HUES48 (cell line): ENCODE measurements around the gene MGAT1.

ENCODE experiments used
- H3K27ac ChIP-seq: one replicate; pipeline ENCODE4 v1.7.0; 2013; ENCODE audit warnings: low read depth, low read length, inconsistent platforms
- H3K27me3 ChIP-seq: 2 replicates; pipeline ENCODE4 v1.6.1; 2013; ENCODE audit warnings: mild to moderate bottlenecking, low read length; ENCODE audit not compliant: control insufficient read depth, insufficient read depth
- H3K36me3 ChIP-seq: 2 replicates; pipeline ENCODE4 v1.6.1; 2013; ENCODE audit warnings: low read length; ENCODE audit not compliant: control insufficient read depth, insufficient read depth
- H3K4me1 ChIP-seq: 2 replicates; pipeline ENCODE4 v1.6.1; 2013; ENCODE audit warnings: mild to moderate bottlenecking, low read length; ENCODE audit not compliant: control insufficient read depth, insufficient read depth
- H3K4me3 ChIP-seq: 2 replicates; pipeline ENCODE4 v1.5.1; 2013; ENCODE audit warnings: mild to moderate bottlenecking, low read depth, low read length
- H3K9ac ChIP-seq: 2 replicates; pipeline ENCODE4 v1.6.1; 2013; ENCODE audit warnings: mild to moderate bottlenecking, low read depth, low read length, moderate library complexity
- H3K9me3 ChIP-seq: 2 replicates; pipeline ENCODE4 v1.6.1; 2013; ENCODE audit warnings: low read length; ENCODE audit not compliant: control insufficient read depth, insufficient read depth

The MGAT1 gene

GRCh38 chr5:180823346-180823745 is 20.7 kb upstream of the MGAT1 start:
- no peak overlapping the region for H3K27ac ChIP-seq
- H3K4me1 ChIP-seq, result peaks cover 4% of the 10 kb centered on the region; the same call in 1 of the 2 replicates
- peaks cover 13% of the 10 kb centered on the region; the same call in 1 of the 2 replicates for H3K27me3 ChIP-seq
- no peaks in the 10 kb centered on the region; the same call in 1 of the 2 replicates for H3K9me3 ChIP-seq
- no peak overlapping the region for H3K9ac ChIP-seq
- H3K36me3 ChIP-seq, result no peaks in the 10 kb centered on the region
- no peak overlapping the region for H3K4me3 ChIP-seq

- no peaks in the 10 kb centered on the region for H3K36me3 ChIP-seq
- H3K27me3 ChIP-seq, result peaks cover 7% of the 10 kb centered on the region; the same call in 1 of the 2 replicates
- H3K4me3 ChIP-seq, result no peak overlapping the region
- peaks cover 15% of the 10 kb centered on the region for H3K4me1 ChIP-seq
- H3K9ac ChIP-seq, result no peak overlapping the region
- H3K9me3 ChIP-seq, result no peaks in the 10 kb centered on the region
- no peak overlapping the region for H3K27ac ChIP-seq
Observed at GRCh38 chr5:180821538-180821937, 18.9 kb upstream of the MGAT1 start.

GRCh38 chr5:180820788-180821321 is 18.2 kb upstream of the MGAT1 start:
- no peaks in the 10 kb centered on the region for H3K36me3 ChIP-seq
- no peak overlapping the region for H3K4me3 ChIP-seq
- no peaks in the 10 kb centered on the region for H3K9me3 ChIP-seq
- no peak overlapping the region for H3K27ac ChIP-seq
- no peak overlapping the region for H3K9ac ChIP-seq
- peaks cover 6% of the 10 kb centered on the region; the same call in 1 of the 2 replicates for H3K27me3 ChIP-seq
- H3K4me1 ChIP-seq, result peaks cover 16% of the 10 kb centered on the region

DNA sequence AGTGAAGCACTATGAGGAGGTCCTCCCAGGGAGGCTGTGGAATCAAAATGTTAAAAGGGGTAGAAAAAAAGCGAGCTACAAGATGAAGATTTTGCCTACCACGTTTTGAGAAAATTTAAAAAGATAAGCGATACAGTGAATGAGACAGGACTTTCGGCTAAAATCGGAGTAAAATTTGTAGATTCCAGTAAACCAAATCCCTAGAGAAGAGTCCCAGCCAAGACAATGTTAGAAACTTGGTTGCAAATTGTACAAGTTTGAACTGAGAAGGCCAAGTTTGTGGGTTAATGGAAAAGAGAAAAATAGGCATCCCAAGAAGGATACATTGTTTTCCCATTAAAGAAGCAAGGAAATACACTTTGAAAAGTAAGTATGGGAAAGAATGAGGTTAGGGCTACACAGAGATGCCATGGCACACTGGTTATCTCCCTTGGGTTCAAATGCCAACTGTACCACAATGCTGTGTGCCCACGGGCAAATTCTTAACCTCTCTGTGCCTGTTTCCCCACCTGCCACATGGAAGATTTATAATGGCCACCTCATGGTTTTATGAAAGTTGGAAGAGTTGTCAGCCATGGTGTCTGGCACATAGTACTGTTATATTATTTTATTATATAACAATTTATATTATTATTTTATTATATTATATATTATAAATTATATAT is 16.2 kb upstream of the MGAT1 start:
- Histone ChIP-seq H3K4me3 (no peak overlapping the region), H3K27ac (no peak overlapping the region), H3K36me3 (no peaks in the 10 kb centered on the region), H3K9me3 (no peaks in the 10 kb centered on the region), H3K27me3 (no peaks in the 10 kb centered on the region), H3K9ac (no peak overlapping the region), H3K4me1 (peaks cover 13% of the 10 kb centered on the region)

GRCh38 chr5:180817893-180818674 is 15.5 kb upstream of the MGAT1 start:
- H3K27me3 ChIP-seq, result no peaks in the 10 kb centered on the region
- H3K4me1 ChIP-seq, result peaks cover 13% of the 10 kb centered on the region
- no peak overlapping the region for H3K27ac ChIP-seq
- H3K36me3 ChIP-seq, result no peaks in the 10 kb centered on the region
- no peak overlapping the region for H3K9ac ChIP-seq
- H3K9me3 ChIP-seq, result no peaks in the 10 kb centered on the region
- no peak overlapping the region for H3K4me3 ChIP-seq

DNA sequence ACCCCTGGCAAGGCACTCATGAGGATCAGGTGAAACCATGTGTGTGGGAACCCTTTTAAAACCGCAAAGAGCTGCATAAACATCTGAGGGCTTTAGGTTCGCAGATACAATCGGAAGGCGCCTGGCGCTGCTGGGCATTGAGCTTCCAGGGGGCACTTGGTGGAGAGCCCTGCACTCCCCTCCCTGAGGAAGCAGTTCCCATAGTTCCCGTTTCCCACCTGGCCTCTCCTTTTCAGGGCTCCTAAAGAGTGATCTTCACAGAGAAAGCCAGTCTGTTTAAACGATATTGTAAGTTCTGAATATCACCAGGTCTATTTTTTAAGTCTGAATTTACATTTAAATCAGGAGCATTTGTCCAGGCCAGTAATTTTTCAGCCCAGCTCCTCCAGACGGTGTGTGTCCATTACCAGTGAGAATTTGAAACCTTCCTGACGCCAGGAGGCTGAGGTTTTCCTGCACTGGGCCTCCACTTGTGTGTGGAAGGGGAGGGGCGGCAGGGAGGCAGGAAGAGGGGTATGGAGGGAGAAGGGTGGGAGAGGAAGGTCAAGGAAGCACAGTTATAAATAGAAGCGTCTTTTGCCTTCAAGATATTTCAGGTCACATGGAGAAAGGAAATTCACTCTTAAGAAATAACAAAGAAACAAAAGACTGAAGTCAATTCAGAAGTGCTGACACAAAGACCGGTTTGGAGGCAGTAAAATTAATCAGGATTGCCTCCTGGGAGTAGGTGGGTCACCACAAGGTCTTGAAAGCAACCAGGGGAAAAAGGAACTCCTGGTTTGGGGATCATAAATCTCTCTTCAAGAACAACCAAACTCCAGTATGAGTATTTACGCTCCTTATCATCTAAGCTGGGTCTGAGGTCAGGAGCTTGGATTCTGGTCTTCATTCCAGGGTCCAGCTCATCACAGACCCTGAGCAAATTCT is 14.3 kb upstream of the MGAT1 start:
- no peak overlapping the region for H3K4me3 ChIP-seq
- H3K9me3 ChIP-seq, result no peaks in the 10 kb centered on the region
- no peak overlapping the region for H3K27ac ChIP-seq
- 0 out of 2 replicates have a peak overlapping the region, but pooled peaks have one; percentile 12 for H3K9ac ChIP-seq
- no peaks in the 10 kb centered on the region for H3K27me3 ChIP-seq
- peaks cover 13% of the 10 kb centered on the region for H3K4me1 ChIP-seq
- H3K36me3 ChIP-seq, result no peaks in the 10 kb centered on the region

- H3K36me3 ChIP-seq, result no peaks in the 10 kb centered on the region
- H3K4me3 ChIP-seq, result no peak overlapping the region
- H3K9ac ChIP-seq, result no peak overlapping the region
- H3K27me3 ChIP-seq, result no peaks in the 10 kb centered on the region
- peaks cover 21% of the 10 kb centered on the region for H3K4me1 ChIP-seq
- no peaks in the 10 kb centered on the region for H3K9me3 ChIP-seq
- no peak overlapping the region for H3K27ac ChIP-seq
Observed at GRCh38 chr5:180815293-180815917, 12.8 kb upstream of the MGAT1 start.

- Histone ChIP-seq H3K27ac (no peak overlapping the region), H3K27me3 (no peaks in the 10 kb centered on the region), H3K4me1 (peaks cover 30% of the 10 kb centered on the region)
Observed at GRCh38 chr5:180813420-180813819, 10.8 kb upstream of the MGAT1 start.

DNA sequence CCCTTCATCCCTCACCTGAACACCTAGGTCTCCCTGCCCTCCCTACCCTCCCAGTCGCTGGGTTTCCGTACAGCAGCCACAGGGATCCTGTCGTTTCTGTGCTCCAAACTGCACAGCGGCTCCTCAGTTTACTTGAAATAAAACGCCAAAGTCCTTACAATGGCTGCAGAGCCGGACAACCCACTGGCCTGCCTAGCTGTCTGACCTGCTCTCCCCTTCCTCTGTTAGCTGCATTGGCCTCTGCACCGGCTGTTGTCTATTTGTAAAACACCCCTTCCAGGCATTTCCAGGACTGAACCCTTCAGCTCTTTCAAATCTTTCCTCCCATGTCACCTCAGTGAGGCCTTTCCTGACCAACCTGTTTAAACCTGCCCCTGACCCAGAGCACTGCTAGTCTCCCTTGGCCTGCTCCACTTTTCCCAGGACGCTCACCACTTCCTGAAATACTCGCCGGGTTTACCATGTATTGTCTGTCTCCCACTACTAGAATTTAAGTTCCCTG is 9.1 kb upstream of the MGAT1 start:
- Histone ChIP-seq H3K4me1 (peaks cover 24% of the 10 kb centered on the region), H3K36me3 (peaks cover 5% of the 10 kb centered on the region; the same call in 1 of the 2 replicates), H3K4me3 (peak overlapping the region; percentile 89; the same call in 1 of the 2 replicates), H3K9ac (no peak overlapping the region), H3K9me3 (no peaks in the 10 kb centered on the region), H3K27me3 (no peaks in the 10 kb centered on the region), H3K27ac (no peak overlapping the region)

More at GRCh38 chr5:180813420-180813819, 10.8 kb upstream of the MGAT1 start:
- no peaks in the 10 kb centered on the region for H3K36me3 ChIP-seq
- no peak overlapping the region for H3K9ac ChIP-seq
- H3K4me3 ChIP-seq, result no peak overlapping the region
- no peaks in the 10 kb centered on the region for H3K9me3 ChIP-seq
